Measurements from ENCODE around the gene TFPI.

Gene TFPI

GRCh38 chr2:187451510-187451909 lies 102.7 kb downstream of the TFPI start:
- Histone ChIP-seq H3K36me3 (ENCODE audit: control insufficient read depth, insufficient read depth, low read length) (no peaks in the 10 kb centered on the region), H3K4me3 (replicated peaks; ENCODE audit: low read depth, low read length) (no peak overlapping the region), H3K27me3 (replicated peaks; ENCODE audit: control insufficient read depth, insufficient read depth, low read length) (no peaks in the 10 kb centered on the region)
- no peak for DNase-seq (ENCODE audit: extremely low read depth, insufficient read length)
- TF ChIP-seq CTCF (IDR thresholded peaks at IDR 0.05; ENCODE audit: insufficient read depth, low read length, poor library complexity, severe bottlenecking), result no peak

GRCh38 chr2:187447336-187447735 lies 106.9 kb downstream of the TFPI start:
- DNase-seq (ENCODE audit: extremely low read depth, insufficient read length), result no peak
- TF ChIP-seq CTCF (IDR thresholded peaks at IDR 0.05; ENCODE audit: insufficient read depth, low read length, poor library complexity, severe bottlenecking), result no peak
- Histone ChIP-seq H3K27me3 (replicated peaks; ENCODE audit: control insufficient read depth, insufficient read depth, low read length) (no peaks in the 10 kb centered on the region), H3K36me3 (ENCODE audit: control insufficient read depth, insufficient read depth, low read length) (no peaks in the 10 kb centered on the region), H3K4me3 (replicated peaks; ENCODE audit: low read depth, low read length) (peak overlapping the region; percentile 43)

- DNase-seq (ENCODE audit: extremely low read depth, insufficient read length), result no peak
- TF ChIP-seq CTCF (IDR thresholded peaks at IDR 0.05; ENCODE audit: insufficient read depth, low read length, poor library complexity, severe bottlenecking), result no peak
- H3K27me3 ChIP-seq (replicated peaks; ENCODE audit: control insufficient read depth, insufficient read depth, low read length), result no peaks in the 10 kb centered on the region
- no peaks in the 10 kb centered on the region for H3K36me3 ChIP-seq (ENCODE audit: control insufficient read depth, insufficient read depth, low read length)
- peak overlapping the region; percentile 43 for H3K4me3 ChIP-seq (replicated peaks; ENCODE audit: low read depth, low read length)
Measured at GRCh38 chr2:187446711-187447110, 107.5 kb downstream of the TFPI start.

- no peak for DNase-seq (ENCODE audit: extremely low read depth, insufficient read length)
- no peak overlapping the region for H3K4me3 ChIP-seq (replicated peaks; ENCODE audit: low read depth, low read length)
- no peaks in the 10 kb centered on the region for H3K27me3 ChIP-seq (replicated peaks; ENCODE audit: control insufficient read depth, insufficient read depth, low read length)
- H3K36me3 ChIP-seq (ENCODE audit: control insufficient read depth, insufficient read depth, low read length), result no peaks in the 10 kb centered on the region
- TF ChIP-seq CTCF (IDR thresholded peaks at IDR 0.05; ENCODE audit: insufficient read depth, low read length, poor library complexity, severe bottlenecking), result no peak
Measured at GRCh38 chr2:187445051-187445450, 109.2 kb downstream of the TFPI start.

- DNase-seq (ENCODE audit: extremely low read depth, insufficient read length), result no peak
- no peak overlapping the region for H3K4me3 ChIP-seq (replicated peaks; ENCODE audit: low read depth, low read length)
- no peaks in the 10 kb centered on the region for H3K36me3 ChIP-seq (ENCODE audit: control insufficient read depth, insufficient read depth, low read length)
- no peak for TF ChIP-seq CTCF (IDR thresholded peaks at IDR 0.05; ENCODE audit: insufficient read depth, low read length, poor library complexity, severe bottlenecking)
- H3K27me3 ChIP-seq (replicated peaks; ENCODE audit: control insufficient read depth, insufficient read depth, low read length), result no peaks in the 10 kb centered on the region
Measured at GRCh38 chr2:187442778-187443177, 111.5 kb downstream of the TFPI start.

- peak; percentile 1 for TF ChIP-seq CTCF (IDR thresholded peaks at IDR 0.05; ENCODE audit: insufficient read depth, low read length, poor library complexity, severe bottlenecking)
- no peak for DNase-seq (ENCODE audit: extremely low read depth, insufficient read length)
- no peak overlapping the region for H3K4me3 ChIP-seq (replicated peaks; ENCODE audit: low read depth, low read length)
- H3K27me3 ChIP-seq (replicated peaks; ENCODE audit: control insufficient read depth, insufficient read depth, low read length), result no peaks in the 10 kb centered on the region
- H3K36me3 ChIP-seq (ENCODE audit: control insufficient read depth, insufficient read depth, low read length), result no peaks in the 10 kb centered on the region
Measured at GRCh38 chr2:187442378-187442777, 111.9 kb downstream of the TFPI start.

Measured in GM06990 (cell line).